Amygdala (tissue), 56 donors: ENCODE data around the gene KRTAP4-1.
"Not testable (repeated sequence)": the region's sequence is repeated elsewhere in the genome, so short reads cannot be mapped to it uniquely, and the experiment has no call there.

Experiments
- DNase-seq, 56 donors: peaks; one replicate each; lab custom pipeline; 2025; lab: John Stamatoyannopoulos, UW

Gene KRTAP4-1

GRCh38 chr17:41176744-41177387, 7.8 kb downstream of the KRTAP4-1 start:
- DNase-seq: peak in 1 of 56 donors; percentile 0

GRCh38 chr17:41171886-41172285, 12.8 kb downstream of the KRTAP4-1 start:
- no peak for DNase-seq

GRCh38 chr17:41168121-41168520, 16.6 kb downstream of the KRTAP4-1 start, which contains the start of gene KRTAP4-3:
TSS of gene KRTAP4-3 (minus strand) at chr17:41168221. CDS start at chr17:41168172, 49 bp downstream.
- no peak for DNase-seq

- no peak for DNase-seq
Observed at GRCh38 chr17:41167561-41167960, 17.1 kb downstream of the KRTAP4-1 start.

GRCh38 chr17:41163828-41164227, 20.9 kb downstream of the KRTAP4-1 start:
- DNase-seq: no peak

- DNase-seq: no peak
Observed at GRCh38 chr17:41160648-41161047, 24.1 kb downstream of the KRTAP4-1 start, which contains the start of gene KRTAP4-4. TSS of gene KRTAP4-4 (minus strand) at chr17:41160748. CDS start at chr17:41160691, 57 bp downstream.

- not testable (repeated sequence) for DNase-seq
Observed at GRCh38 chr17:41160190-41160589, 24.5 kb downstream of the KRTAP4-1 start.

GRCh38 chr17:41153856-41154255, 30.9 kb downstream of the KRTAP4-1 start:
- peak in 6 of 56 donors; percentile 2 to 40 (median 4) for DNase-seq

- DNase-seq: no peak
Observed at GRCh38 chr17:41151525-41151924, 33.2 kb downstream of the KRTAP4-1 start.

- no peak for DNase-seq
Observed at GRCh38 chr17:41150026-41150425, 34.7 kb downstream of the KRTAP4-1 start.

GRCh38 chr17:41149652-41149985, 35.1 kb downstream of the KRTAP4-1 start, which contains the start of gene KRTAP4-5:
TSS of gene KRTAP4-5 (minus strand) at chr17:41149825. CDS start at chr17:41149767, 58 bp downstream.
- DNase-seq: no peak

- not testable (repeated sequence) for DNase-seq
Observed at GRCh38 chr17:41148971-41149651, 35.6 kb downstream of the KRTAP4-1 start.

- DNase-seq: no peak
Observed at GRCh38 chr17:41147531-41148204, 37.0 kb downstream of the KRTAP4-1 start.

- DNase-seq: no peak
Observed at GRCh38 chr17:41145261-41145660, 39.5 kb downstream of the KRTAP4-1 start.

GRCh38 chr17:41144846-41145245, 39.9 kb downstream of the KRTAP4-1 start:
- DNase-seq: no peak

GRCh38 chr17:41141361-41141760, 43.4 kb downstream of the KRTAP4-1 start:
- no peak for DNase-seq

GRCh38 chr17:41140360-41141131, 44.2 kb downstream of the KRTAP4-1 start, which contains the start of gene KRTAP4-6:
TSS of gene KRTAP4-6 (minus strand) at chr17:41140544. CDS start at chr17:41140487, 57 bp downstream.
- DNase-seq: no peak

GRCh38 chr17:41139865-41140264, 44.8 kb downstream of the KRTAP4-1 start:
- not testable (repeated sequence) for DNase-seq
